HG02852 (cell line): ENCODE measurements around the gene SOWAHB.

Source experiments
- ATAC-seq: cut with Tn5 transposase; IDR thresholded peaks from one replicate; pipeline ENCODE4 v1.9.1; 2021; ENCODE audit warnings: mild to moderate bottlenecking, moderate library complexity; ENCODE audit not compliant: unreplicated experiment

The SOWAHB gene

DNA sequence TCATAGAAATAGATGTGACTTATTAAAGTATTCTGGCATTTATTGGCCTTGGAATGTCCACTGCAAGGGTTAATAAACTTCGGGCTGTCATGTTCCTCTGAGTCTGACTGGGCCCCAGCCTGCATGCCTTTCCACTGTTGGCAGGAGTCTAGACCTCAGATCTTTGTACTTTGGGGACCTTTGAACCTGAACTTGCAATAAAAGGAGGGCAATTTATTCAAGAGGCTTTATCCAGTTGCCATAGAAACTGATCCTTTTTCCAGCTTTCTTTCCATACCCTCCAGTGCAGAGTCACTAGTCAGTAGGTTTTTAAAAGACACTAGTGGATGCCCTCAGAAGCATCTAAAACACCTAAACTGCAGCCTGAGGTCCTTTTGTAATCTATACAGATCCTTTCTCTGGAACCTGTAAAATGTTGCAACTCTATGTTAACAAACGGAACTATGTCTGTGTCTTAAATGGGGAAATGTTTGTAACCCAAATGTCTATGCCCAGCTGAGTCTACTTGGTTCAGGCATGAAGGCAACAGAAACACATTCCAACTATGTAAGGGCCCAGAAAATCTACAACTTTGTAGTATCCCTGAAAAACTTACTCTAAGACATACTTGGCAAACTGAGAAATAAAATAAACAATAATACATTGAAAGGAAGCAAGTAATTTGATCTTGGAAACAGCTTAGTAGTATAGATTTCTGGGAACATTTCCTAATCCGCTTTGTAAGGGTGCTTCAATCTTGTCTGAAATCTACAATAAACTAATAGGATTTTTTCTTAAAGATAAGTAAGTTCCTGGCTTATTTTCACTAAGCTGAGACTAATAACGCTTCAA, 41.5 kb downstream of the SOWAHB start:
- no peak for ATAC-seq

- ATAC-seq, result no peak
Observed at GRCh38 chr4:76854858-76855257, 43.1 kb downstream of the SOWAHB start.

GRCh38 chr4:76851375-76851774, 46.6 kb downstream of the SOWAHB start:
- ATAC-seq, result no peak

GRCh38 chr4:76850010-76850441, 47.9 kb downstream of the SOWAHB start:
- ATAC-seq, result no peak
